Skeletal muscle cell (primary cell): ENCODE results near the gene ELOF1.
"Not testable (repeated sequence)": the region's sequence is repeated elsewhere in the genome, so short reads cannot be mapped to it uniquely, and the experiment has no call there.

Experiments
- DNase-seq: peaks from one replicate; pipeline ENCODE4 v3.0.0-alpha.2; 2010; ENCODE audit warnings: low read depth
- H3K4me3 ChIP-seq: 2 replicates; pipeline ENCODE4 v1.5.1; 2011; ENCODE audit warnings: low read depth, mild to moderate bottlenecking, control low read depth, low read length, moderate library complexity

ELOF1 gene

GRCh38 chr19:11558881-11559828 is at the start of gene ELOF1:
Gene ELOF1 (minus strand): TSS chr19:11559230. CDS start chr19:11554347, 4,883 bp downstream.
- peak; percentile 93 for DNase-seq
- H3K4me3 ChIP-seq = peak within 1 kb of the TSS; percentile 99

- no peak overlapping the region for H3K4me3 ChIP-seq
- DNase-seq = no peak
Measured at GRCh38 chr19:11606484-11606883, 47.5 kb upstream of the ELOF1 start.

GRCh38 chr19:11599704-11600103 is 40.7 kb upstream of the ELOF1 start:
- not testable (repeated sequence) for H3K4me3 ChIP-seq, DNase-seq

GRCh38 chr19:11598746-11599145 is 39.7 kb upstream of the ELOF1 start:
- no peak for DNase-seq
- H3K4me3 ChIP-seq = peak overlapping the region; percentile 96

- peak overlapping the region; percentile 96 for H3K4me3 ChIP-seq
- no peak for DNase-seq
Measured at GRCh38 chr19:11598103-11598483, 39.1 kb upstream of the ELOF1 start.

- peak within 1 kb of the TSS; percentile 96 for H3K4me3 ChIP-seq
- peak; percentile 87 for DNase-seq
Measured at GRCh38 chr19:11597202-11598102, 38.4 kb upstream of the ELOF1 start, which contains the start of gene ZNF627. Gene ZNF627 (plus strand): TSS chr19:11597483. CDS start chr19:11597628, 145 bp downstream.

- no peak overlapping the region for H3K4me3 ChIP-seq
- DNase-seq = no peak
Measured at GRCh38 chr19:11596156-11596555, 37.1 kb upstream of the ELOF1 start.

- no peak overlapping the region for H3K4me3 ChIP-seq
- no peak for DNase-seq
Measured at GRCh38 chr19:11594084-11594483, 35.1 kb upstream of the ELOF1 start.

- no peak for DNase-seq
- no peak overlapping the region for H3K4me3 ChIP-seq
Measured at GRCh38 chr19:11587975-11588631, 29.1 kb upstream of the ELOF1 start.

GRCh38 chr19:11587302-11587974 is 28.4 kb upstream of the ELOF1 start:
- no peak overlapping the region for H3K4me3 ChIP-seq
- DNase-seq = peak; percentile 15

GRCh38 chr19:11586331-11586730 is 27.3 kb upstream of the ELOF1 start:
- DNase-seq = no peak
- H3K4me3 ChIP-seq = no peak overlapping the region

GRCh38 chr19:11581740-11582139 is 22.7 kb upstream of the ELOF1 start:
- DNase-seq = no peak
- H3K4me3 ChIP-seq = no peak overlapping the region

- H3K4me3 ChIP-seq = no peak overlapping the region
- DNase-seq = no peak
Measured at GRCh38 chr19:11580116-11580515, 21.1 kb upstream of the ELOF1 start.

GRCh38 chr19:11578258-11579142 is 19.5 kb upstream of the ELOF1 start:
- no peak for DNase-seq
- H3K4me3 ChIP-seq = no peak overlapping the region

GRCh38 chr19:11577451-11578257 is 18.6 kb upstream of the ELOF1 start, which contains the start of gene ACP5:
Gene ACP5 (minus strand): TSS chr19:11577645. CDS start chr19:11577317, 328 bp downstream.
- DNase-seq = no peak
- H3K4me3 ChIP-seq = no peak within 1 kb of the TSS

GRCh38 chr19:11576227-11576626 is 17.2 kb upstream of the ELOF1 start:
- no peak for DNase-seq
- H3K4me3 ChIP-seq = no peak overlapping the region

- no peak overlapping the region for H3K4me3 ChIP-seq
- DNase-seq = no peak
Measured at GRCh38 chr19:11574689-11575088, 15.7 kb upstream of the ELOF1 start.
